Measurements from ENCODE around the gene COX4I1. TPM values are rescaled to one million over a fixed set of nuclear protein-coding genes. Genes with fewer than 3 reads are reported as not detected.

The COX4I1 gene
- total RNA-seq, 1 experiment from 2014 or later, result 618 TPM

GRCh38 chr16:85757341-85757822 lies 42.1 kb upstream of the COX4I1 start:
- no peaks in the 10 kb centered on the region for H3K9me3 Mint-ChIP-seq (ENCODE audit: unreplicated experiment)
- intact Hi-C loops (cut with micrococcal nuclease), result no loop called here
- H3K4me1 Mint-ChIP-seq (ENCODE audit: insufficient read depth, unreplicated experiment), result peaks cover 17% of the 10 kb centered on the region
- no peak overlapping the region for H3K4me3 Mint-ChIP-seq (ENCODE audit: unreplicated experiment)
- no peaks in the 10 kb centered on the region for H3K27me3 Mint-ChIP-seq (ENCODE audit: insufficient read depth, unreplicated experiment)
- no TSS peak for BruUV-seq (replicated peaks)
- peaks cover 8% of the 10 kb centered on the region for H3K36me3 Mint-ChIP-seq (ENCODE audit: insufficient read depth, unreplicated experiment)
- ChIA-PET POLR2A (interaction anchor here (1.6 kb wide), 1 partner anchor 10 kb away, joined by 3 read pairs; no protein-coding TSS in a partner anchor), CTCF (no interaction called here)
- H3K27ac Mint-ChIP-seq (ENCODE audit: low read depth, unreplicated experiment), result peak overlapping the region; percentile 54
- TF ChIP-seq CTCF (IDR thresholded peaks at IDR 0.05; ENCODE audit: unreplicated experiment), result no peak
- DNase-seq (ENCODE audit: unreplicated experiment), result peak; percentile 49

- no peak for TF ChIP-seq CTCF (IDR thresholded peaks at IDR 0.05; ENCODE audit: unreplicated experiment)
- ChIA-PET POLR2A (interaction anchor here (0.6 to 0.8 kb wide), 2 partner anchors 12 to 41 kb away, joined by 3 read pairs; no protein-coding TSS in a partner anchor), CTCF (interaction anchor here (0.6 to 1.8 kb wide), 3 partner anchors 19 to 417 kb away, joined by 3 to 7 read pairs (median 3); no protein-coding TSS in a partner anchor)
- no TSS peak for BruUV-seq (replicated peaks)
- DNase-seq (ENCODE audit: unreplicated experiment), result no peak
- Mint-ChIP-seq H3K36me3 (ENCODE audit: insufficient read depth, unreplicated experiment) (no peaks in the 10 kb centered on the region), H3K4me1 (ENCODE audit: insufficient read depth, unreplicated experiment) (peaks cover 7% of the 10 kb centered on the region), H3K27ac (ENCODE audit: low read depth, unreplicated experiment) (no peak overlapping the region), H3K9me3 (ENCODE audit: unreplicated experiment) (no peaks in the 10 kb centered on the region), H3K27me3 (ENCODE audit: insufficient read depth, unreplicated experiment) (no peaks in the 10 kb centered on the region), H3K4me3 (ENCODE audit: unreplicated experiment) (no peak overlapping the region)
- intact Hi-C loops (cut with micrococcal nuclease), result no loop called here
Measured at GRCh38 chr16:85759136-85759535, 40.4 kb upstream of the COX4I1 start.

- Mint-ChIP-seq H3K4me1 (ENCODE audit: insufficient read depth, unreplicated experiment) (peaks cover 7% of the 10 kb centered on the region), H3K27ac (ENCODE audit: low read depth, unreplicated experiment) (no peak overlapping the region), H3K9me3 (ENCODE audit: unreplicated experiment) (no peaks in the 10 kb centered on the region), H3K27me3 (ENCODE audit: insufficient read depth, unreplicated experiment) (no peaks in the 10 kb centered on the region), H3K36me3 (ENCODE audit: insufficient read depth, unreplicated experiment) (no peaks in the 10 kb centered on the region), H3K4me3 (ENCODE audit: unreplicated experiment) (no peak overlapping the region)
- BruUV-seq (replicated peaks), result no TSS peak
- CTCF ChIA-PET, result interaction anchor here (0.6 to 1.8 kb wide), 9 partner anchors 13 to 417 kb away, joined by 3 to 7 read pairs (median 3); no protein-coding TSS in a partner anchor
- intact Hi-C loops (cut with micrococcal nuclease), result no loop called here
- TF ChIP-seq CTCF (IDR thresholded peaks at IDR 0.05; ENCODE audit: unreplicated experiment), result peak; percentile 36
- POLR2A ChIA-PET, result interaction anchor here (0.6 kb wide), 1 partner anchor 29 kb away, joined by 3 read pairs; no protein-coding TSS in a partner anchor
- peak; percentile 49 for DNase-seq (ENCODE audit: unreplicated experiment)
Measured at GRCh38 chr16:85759631-85760419, 39.7 kb upstream of the COX4I1 start.

- no peaks in the 10 kb centered on the region for H3K27me3 Mint-ChIP-seq (ENCODE audit: insufficient read depth, unreplicated experiment)
- no peak overlapping the region for H3K4me3 Mint-ChIP-seq (ENCODE audit: unreplicated experiment)
- no TSS peak for BruUV-seq (replicated peaks)
- H3K9me3 Mint-ChIP-seq (ENCODE audit: unreplicated experiment), result no peaks in the 10 kb centered on the region
- TF ChIP-seq CTCF (IDR thresholded peaks at IDR 0.05; ENCODE audit: unreplicated experiment), result no peak
- no peak overlapping the region for H3K27ac Mint-ChIP-seq (ENCODE audit: low read depth, unreplicated experiment)
- H3K36me3 Mint-ChIP-seq (ENCODE audit: insufficient read depth, unreplicated experiment), result peaks cover 7% of the 10 kb centered on the region
- CTCF ChIA-PET, result no interaction called here
- no peak for DNase-seq (ENCODE audit: unreplicated experiment)
- POLR2A ChIA-PET, result interaction anchor here (0.7 kb wide), 1 partner anchor 39 kb away, joined by 3 read pairs; no protein-coding TSS in a partner anchor
- intact Hi-C loops (cut with micrococcal nuclease), result no loop called here
- peaks cover 7% of the 10 kb centered on the region for H3K4me1 Mint-ChIP-seq (ENCODE audit: insufficient read depth, unreplicated experiment)
Measured at GRCh38 chr16:85761861-85762260, 37.6 kb upstream of the COX4I1 start.

All from MCF 10A (cell line).